ENCODE results near the gene SMIM34.
"Not testable (repeated sequence)": the region's sequence is repeated elsewhere in the genome, so short reads cannot be mapped to it uniquely, and the experiment has no call there.

The SMIM34 gene, protein sequence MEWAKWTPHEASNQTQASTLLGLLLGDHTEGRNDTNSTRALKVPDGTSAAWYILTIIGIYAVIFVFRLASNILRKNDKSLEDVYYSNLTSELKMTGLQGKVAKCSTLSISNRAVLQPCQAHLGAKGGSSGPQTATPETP

DNA sequence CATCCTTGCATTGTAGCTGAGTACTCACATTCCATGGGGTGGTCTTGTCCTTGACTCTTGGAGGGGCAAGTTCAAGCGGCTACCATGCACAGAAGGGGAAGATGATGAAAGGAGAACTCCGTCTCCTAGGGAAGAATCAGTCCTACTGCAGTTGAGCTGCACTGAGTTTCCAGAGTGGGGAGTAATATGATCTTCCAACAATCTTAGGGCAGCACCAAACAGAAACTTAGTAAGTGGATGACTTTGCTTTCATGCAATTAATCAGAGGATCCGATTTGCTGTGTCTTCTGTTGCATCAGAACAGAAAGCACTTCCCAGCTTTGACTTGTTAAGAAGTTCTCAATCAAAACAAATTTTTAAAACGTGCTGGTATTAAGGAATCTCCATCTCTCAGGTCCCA is at the start of gene SMIM34:
TSS of gene SMIM34 (minus strand) at position 147 of the 400 bp plus-strand sequence. CDS start at position 35, 112 bp downstream.
- DNase-seq: not testable (repeated sequence)

DNA sequence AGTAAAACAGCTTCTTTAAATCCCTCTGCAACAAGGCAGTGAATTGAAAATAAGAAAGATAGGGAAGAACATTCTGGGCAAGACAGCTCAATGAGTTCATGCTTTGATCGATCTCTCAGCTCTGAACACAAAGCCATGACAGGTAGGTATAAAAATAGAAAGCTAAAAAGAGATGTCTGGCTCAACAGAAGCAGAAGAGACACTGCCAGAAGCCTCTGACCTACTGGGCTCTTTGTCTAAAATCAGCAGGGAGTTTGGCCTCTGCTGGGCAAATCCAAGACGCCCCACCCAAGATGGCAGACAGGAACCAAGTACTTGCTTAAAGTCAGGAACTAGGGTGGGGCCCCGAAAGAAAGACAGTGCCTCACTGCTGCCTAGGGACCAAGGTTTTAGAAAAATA is 43.6 kb upstream of the SMIM34 start:
- not testable (repeated sequence) for DNase-seq

DNA sequence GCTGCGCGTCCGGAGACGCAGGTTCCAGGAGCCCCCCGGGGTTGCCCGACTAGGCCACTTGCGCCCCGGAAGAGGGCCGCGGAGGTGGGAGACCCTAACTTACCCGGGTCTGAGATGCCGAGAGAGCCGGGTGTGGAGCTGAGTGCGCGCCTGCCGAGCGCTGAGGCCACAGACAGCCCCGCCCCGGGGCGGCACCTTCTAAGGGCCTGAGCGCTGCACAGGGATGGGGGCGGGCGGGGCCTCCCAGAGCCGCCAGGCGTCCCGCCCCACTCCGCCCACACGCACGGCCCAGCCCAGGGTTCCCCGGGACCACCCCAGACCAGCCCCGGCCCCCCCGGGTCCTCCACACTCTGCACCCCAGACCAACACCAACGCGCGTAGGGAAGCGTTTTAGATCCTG is 35.7 kb upstream of the SMIM34 start:
- not testable (repeated sequence) for DNase-seq

DNA sequence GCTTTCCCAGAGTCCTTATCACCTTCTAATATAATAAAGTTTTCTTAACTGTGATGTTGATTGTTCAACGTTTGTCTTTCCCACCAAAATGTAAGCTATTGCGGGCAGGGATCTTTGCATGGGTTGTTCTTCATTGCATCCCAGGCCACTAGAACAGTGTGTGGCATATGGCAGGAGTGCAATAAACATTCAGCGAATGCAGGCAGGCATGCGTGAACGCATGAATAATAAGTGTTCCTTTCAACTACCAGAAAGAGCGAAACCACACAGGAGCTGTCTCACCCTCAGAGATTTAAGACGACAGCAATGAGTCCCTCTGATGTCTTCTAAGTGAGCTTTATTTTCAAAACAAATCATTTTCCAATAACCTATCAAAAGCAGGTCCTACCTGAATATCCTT is 34.5 kb upstream of the SMIM34 start:
- DNase-seq: not testable (repeated sequence)

DNA sequence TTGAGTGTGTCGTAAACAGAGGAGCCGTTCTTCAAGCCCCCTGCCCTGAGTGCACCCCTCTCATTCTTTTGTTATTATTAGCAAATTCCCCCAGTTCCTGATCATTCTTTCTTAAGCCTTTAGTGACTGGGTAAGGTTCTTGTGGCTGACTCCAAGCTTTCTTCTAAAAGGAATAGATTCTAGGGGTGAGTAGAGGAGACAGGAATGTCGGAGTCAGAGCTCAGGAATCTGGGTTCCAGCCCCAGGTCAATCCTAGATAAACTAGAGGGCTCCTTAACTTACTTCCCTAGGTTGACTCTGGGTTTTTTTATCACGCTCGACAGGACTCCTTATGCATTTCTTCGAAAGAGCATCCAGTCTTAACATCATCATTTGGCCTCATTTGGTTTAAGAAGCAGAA is 32.4 kb upstream of the SMIM34 start:
- not testable (repeated sequence) for DNase-seq

DNA sequence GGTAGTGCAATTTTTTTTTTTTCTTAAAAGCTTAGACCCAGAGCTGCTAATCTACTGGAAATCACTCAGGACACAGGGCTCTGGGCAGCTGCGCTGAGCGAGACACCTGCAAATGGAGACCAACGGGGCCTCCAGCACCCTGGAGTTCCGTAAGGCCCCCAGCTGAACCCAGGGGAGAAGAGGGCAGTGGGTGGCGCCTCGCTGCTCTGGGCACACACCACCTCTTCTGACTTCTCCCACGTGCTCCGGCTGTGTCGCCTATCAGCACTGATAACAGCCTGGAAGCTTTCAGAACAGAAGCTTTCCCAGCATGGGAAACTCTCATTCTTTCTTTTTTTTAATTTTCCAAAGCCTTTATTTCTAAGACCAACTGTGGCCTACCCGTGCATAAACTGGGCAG is 31.9 kb upstream of the SMIM34 start:
- DNase-seq: not testable (repeated sequence)

DNA sequence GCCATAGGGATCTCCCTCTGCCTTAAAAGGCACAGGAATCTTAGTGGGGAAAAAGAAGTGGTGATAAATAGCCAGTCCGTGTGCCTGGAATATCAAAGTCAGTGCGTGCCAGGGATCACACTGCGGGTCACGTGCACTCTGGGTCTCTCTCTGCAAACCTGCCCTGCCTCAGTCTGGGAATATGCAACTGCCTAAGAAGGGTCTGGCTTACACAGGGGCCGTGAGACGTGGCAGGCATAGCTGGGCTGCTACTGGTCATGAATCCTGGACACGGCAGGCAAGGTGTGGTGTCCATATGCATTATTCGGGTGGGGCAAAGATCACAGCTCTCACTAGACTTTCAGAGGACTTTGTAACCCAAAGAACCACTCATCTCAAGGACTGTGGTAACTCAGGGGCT is 23.3 kb upstream of the SMIM34 start:
- DNase-seq: not testable (repeated sequence)

DNA sequence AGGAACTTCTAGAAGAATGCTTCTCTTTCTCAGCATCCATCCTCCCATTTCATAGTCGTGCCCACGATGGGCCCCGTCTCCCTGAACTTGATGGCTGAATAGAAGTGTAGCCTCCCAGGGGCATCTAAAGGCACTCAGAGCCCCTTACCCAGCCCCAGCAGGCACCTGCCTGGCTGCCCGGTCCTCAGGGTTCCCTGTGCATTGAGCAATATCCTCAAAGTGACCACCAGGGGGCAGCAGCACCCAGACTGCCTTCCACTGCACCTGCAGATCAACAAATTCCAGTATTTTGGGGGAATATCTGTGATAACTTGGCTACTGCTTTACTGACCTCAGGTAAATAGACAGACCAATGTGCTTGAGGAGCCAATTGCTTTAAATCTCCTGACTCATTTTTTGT is 19.7 kb upstream of the SMIM34 start:
- DNase-seq: not testable (repeated sequence)

DNA sequence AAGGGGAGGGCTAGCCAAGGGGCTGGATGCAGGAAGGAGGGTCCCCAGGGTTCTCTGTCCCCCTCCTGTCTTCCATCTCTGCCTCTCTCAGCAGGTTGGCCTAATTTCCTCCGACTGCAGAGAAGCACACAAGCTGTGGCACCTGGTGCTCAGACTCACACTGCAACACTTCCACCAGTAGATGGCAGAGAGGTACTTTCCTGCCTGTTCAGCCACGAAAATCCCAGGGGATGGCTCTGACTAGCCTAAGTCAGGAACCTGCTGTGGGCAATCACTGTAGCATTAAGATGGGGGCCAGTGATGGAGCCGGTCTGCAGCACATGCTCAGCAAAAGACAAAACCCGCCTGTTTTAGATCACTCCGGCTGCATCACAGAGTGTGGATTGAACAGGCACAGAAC is 6.0 kb upstream of the SMIM34 start:
- not testable (repeated sequence) for DNase-seq

DNA sequence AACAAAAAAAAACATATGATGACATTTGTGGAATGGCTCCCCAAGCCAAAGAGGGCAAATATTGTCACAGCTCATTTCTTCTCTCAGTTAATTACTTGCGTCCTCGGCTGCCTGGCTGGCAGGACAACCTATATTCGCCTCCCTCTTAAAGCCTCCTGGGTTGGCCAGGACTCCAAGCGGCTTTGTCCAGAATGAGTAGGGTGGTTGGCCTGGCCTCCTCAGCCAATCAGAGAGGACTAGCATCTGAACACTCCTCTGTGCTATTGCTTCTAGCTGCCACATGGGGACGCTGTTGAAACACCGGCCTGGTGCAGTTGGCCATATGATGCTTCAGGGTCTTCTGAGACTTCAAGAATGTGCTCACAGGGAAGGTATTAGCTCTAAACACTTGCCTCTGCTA is 4.7 kb upstream of the SMIM34 start:
- not testable (repeated sequence) for DNase-seq

DNA sequence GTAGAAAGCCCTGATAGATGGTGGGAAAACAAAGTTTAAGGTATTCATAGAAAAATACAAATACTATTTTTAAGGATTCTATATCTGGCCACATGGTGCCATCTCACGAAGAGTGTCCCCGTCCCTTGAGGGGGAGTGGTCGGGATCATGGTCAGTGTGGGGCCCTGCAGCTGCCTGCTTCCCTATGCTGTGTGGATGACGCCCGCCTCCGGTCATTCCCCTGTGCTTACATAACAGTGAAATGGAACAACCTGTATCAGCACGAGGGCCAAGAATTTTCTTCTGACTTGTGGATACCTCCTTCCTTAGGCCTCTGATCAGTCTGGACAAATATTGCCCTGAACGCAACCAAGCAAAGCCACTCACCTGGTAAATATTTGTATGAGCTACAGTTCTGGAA is 3.6 kb upstream of the SMIM34 start:
- DNase-seq: not testable (repeated sequence)

DNA sequence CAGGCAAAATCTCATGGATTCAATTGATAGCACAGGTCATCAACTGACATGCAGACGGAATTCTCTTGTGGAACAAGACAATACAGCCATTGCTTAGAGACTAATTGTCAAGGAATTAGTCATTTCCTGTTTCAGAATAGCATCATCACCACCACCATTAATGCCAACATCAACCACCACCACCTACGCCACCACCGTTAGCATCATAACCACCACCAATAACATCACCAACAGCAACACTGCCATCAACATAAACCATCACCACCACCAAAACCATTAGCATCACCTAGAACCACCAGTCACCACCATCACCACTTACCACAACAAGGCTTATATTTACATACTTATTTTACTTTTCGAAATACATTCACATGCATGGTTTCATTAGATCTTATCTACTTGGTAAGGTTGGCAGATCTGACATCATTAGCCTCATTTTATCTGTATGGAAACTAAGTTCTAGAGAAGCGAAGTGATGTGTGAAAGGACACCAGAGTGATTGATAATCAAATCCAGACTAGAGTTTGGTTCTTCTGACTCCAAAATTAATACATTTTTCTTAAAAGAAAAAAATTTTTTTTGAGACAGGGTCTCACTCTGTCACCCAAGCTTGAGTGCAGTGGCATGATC is 6.2 kb downstream of the SMIM34 start:
- DNase-seq: not testable (repeated sequence)

DNA sequence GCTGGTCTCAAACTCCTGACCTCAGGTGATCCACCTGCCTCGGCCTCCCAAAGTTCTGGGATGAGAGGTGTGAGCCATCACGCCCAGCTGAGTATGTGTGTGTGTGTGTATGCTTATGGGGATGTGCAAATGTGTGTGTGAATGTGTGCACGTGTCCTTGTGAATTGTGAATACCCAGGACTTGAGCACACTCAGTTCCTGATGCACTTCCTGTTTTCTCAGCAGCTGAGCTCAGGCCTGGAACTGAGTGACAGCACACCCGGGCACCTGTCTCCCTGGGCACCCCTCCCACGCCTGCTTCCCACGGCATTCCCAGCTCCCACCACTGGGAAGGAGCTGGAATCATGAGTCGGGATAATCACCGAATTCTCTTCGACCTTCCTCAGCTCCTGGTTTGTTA is 16.5 kb downstream of the SMIM34 start:
- DNase-seq: not testable (repeated sequence)

DNA sequence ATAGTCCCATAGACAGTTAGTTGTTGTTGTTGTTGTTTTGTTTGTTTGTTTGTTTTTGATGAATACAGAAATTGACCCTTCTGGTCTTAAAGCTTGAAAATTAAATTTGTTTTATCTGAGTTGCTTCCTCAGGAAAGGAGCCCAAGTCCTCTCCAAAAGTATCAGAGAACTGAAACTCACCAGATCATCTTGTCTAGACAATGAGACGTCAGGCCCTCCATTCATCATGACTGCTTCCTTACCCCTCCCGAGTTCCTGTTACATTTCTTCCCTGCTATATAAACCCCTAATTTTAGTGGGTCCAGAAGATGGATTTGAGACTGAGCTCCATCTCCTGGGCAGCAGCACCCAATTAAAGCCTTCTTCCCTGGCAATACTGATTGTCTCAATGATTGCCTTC is 17.1 kb downstream of the SMIM34 start:
- DNase-seq: not testable (repeated sequence)

DNA sequence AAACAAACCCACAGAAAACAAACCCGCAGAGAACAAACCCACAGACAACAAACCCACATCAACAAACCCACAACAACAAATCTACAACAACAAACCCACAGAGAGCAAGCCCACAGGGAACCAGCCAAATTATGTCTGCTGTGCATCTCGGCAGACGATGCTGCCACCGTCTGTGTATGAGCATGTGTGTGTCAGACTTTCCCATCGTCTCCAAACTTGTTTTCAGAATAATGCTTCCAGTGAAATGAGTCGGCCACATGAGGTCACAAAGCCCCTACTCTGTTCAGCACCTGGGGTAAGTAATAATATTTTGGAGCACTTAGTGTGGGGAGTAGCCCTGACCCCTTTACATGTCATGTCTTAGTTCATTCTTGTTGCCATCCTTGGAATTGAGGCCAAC is 17.6 kb downstream of the SMIM34 start:
- not testable (repeated sequence) for DNase-seq

DNA sequence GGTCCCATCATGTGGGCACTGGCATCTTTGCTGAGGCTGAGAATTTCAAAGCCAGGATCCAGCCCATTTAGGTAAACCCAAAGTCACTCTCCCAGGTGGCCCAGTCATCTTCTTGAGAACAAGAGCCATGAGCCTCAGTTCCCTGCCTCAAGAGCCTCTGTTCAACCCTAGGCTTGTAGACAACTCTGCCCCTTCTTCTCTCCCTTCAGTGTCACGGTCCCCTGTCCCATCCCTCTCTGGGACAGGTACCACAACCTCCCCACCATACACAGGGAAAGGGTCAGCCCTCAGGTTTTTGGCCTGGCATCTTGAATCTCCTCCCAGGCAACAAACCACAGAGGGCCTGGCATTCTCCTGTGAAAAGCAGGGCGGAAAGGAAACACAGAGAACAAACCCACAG is 18.1 kb downstream of the SMIM34 start:
- DNase-seq: not testable (repeated sequence)

DNA sequence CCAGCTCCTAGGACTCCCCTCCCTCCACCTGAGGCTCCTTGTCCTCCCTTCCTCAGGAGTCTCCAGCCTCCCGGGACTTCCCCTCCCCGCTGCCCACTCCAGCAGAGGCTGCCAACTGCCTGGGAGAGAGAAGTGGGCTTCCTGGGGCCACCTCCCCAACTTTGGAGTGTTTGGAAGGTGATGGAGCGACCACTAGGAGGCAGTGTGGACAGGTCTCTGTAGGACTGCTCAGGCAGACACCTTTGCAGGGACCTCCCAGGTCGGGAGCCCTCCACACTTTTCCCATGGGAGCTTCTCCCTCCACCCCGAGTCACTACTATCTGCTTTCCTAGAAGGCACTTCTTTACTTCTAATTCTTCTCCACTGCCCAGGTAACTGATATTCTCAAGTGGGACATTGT is 19.0 kb downstream of the SMIM34 start:
- DNase-seq: not testable (repeated sequence)

DNA sequence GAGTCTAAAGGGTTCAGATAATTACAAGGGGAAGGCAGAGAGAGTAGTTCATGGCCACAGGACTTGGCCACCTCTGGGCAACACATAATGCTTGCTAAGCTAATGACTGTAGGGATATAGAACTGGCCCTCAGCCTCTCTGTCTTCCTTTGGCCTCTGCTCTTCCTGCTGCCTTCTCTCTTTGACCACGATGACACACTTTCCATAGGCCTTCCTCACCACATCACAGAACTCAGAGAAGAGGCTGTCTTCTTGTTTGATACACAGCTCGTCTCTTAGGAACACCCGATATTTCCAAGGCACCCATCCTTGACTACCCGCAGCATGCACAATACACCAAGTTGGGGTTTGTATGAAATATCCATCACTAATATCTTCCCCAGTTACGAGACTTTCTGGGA is 23.2 kb downstream of the SMIM34 start:
- DNase-seq: not testable (repeated sequence)

DNA sequence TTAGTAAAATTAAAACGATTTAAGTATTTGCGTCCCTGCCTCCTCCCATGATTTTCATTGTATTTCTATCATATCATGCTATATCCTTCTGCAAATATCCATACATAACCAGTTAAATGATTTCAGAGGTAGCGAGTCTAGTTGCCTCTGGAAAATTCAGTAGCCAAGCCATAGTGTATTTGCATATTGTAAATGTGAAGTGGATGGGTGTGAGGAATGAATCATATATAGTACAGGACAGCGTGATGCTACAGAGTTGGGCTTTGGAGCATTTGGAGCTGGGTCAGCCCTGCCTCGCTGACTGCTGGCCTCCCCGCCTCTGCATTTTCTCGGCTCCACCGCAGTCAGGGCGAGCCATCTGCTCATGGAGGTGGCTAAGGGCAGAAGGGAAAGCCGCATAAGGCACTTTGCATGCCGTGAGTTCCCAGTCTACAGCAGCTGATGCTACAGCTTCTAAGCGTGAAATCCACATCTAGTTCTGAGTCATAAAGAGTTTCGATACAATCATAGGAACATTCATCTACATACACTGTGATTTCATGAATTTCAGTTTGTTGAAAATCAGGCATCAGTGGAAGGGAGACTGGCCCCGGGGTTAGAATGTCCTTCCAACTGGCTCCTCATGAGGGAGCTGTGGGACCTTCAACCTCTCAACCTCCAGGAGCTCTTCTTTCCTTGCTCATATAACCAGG is 39.9 kb downstream of the SMIM34 start:
- not testable (repeated sequence) for DNase-seq

DNA sequence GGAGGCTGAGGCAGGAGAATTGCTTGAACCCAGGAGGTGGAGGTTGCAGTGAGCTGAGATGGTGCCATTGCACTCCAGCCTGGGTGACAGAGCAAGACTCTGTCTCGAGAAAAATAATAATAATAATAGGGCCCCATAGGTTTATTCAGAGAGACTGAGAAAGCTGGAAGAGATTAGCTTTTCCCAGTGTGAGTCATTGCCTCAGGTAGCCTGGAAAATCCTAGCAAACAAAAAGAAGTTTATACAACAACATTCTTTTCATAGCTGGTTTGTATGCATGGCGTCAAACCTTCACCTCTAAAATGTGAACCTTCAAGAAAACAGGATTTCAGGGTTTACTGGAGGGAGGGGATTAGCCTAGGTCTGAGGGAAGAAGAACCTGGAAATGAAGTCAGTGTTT is 40.6 kb downstream of the SMIM34 start:
- DNase-seq: not testable (repeated sequence)

DNA sequence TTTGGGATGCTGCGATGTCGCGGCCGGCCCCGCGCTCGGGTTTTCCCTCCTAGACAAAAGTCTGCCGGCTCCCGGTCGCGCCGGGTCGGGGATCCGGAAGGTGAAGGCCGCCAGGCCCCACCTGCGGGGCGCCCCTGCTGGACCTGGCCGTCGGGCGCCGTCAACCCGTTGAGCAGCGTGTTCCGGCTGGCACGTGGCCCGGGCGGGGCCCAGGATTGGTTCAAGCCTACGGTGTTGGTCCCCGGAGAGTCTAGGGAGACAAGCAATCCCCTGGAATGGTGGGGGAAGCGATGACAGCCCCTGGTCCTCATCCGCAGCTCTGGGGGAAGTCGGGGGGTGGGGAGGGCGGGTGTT is 48.2 kb downstream of the SMIM34 start:
- DNase-seq: not testable (repeated sequence)

DNA sequence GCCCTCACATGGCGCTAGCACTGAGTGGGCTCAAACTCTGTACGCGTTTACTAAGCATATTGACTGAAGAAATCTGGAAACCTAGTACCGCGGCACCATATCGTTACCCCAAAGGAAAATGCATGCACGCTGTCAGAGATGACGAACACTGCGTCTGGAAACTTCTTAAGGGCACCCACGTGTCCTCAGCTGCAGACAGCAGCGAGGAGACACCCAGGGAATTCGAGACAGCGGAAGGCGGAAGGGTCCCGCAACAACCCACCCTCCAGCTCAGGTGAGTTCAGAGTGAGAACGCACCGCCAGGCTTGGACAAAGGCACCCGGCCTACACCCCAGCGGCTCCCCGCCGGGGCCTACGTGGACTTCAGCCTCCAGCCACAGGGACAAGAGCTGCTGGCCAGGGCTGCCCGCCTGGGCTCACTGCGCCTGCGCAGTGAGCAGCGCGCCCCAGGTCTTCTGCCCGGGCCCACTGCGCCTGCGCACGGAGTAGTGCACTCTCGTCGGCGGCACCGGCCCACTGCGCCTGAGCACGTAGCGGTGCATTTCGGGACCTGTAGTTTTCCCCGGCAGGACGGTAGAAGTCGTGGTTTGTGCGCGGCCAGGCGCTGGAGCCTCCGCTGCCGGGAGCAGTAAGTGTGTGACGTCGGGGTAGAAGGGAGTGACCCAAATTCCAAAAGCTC is 48.7 kb downstream of the SMIM34 start, which contains the start of gene SMIM11:
TSS of gene SMIM11 (plus strand) at position 568 of the 679 bp plus-strand sequence. CDS start 3,998 bp downstream, outside the sequence.
- DNase-seq: not testable (repeated sequence)

DNA sequence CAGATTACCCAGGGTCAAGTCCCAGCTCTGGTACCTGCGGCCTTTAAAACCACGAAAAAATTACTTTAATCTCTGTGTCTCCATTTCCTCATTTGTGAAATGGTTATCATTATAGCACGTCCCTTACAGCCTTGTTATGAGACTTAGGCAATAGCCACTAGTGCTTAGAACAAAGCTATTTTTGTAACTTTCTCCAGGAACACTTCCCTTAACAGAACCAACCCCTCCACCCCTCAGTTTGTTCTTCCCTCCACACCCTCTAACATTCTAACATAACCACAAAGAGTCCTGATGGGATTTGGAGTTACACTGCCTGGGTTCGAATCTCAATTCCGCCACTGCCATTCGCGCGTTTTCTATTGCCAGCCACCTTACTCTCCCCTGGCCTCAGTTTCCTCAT is 49.3 kb downstream of the SMIM34 start:
- DNase-seq: not testable (repeated sequence)

DNA sequence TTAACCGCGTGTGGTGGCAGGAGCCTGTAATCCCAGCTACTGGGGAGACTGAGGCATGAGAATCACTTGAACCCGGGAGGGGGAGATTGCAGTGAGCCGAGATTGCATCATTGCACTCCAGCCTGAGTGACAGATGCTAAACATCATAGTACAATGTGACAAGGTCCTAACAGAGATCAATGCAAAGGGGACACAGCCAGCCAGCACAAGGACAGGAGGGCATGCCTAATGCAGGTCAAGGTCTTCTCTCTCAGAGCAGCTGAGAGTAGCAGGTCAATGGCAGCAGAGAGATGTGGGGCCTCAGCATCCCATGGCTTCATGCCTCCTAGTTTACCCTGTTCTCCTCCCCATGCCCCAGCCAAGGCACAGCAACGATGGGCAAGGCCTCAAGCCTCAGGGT is 51.4 kb downstream of the SMIM34 start:
- DNase-seq: no peak

Data from stimulated activated CD4-positive, alpha-beta T cell treated with anti-CD3 and anti-CD28 coated beads, Interleukin-4, amount 100 ng/mL, for 24 hours (primary cell).